Esophagus squamous epithelium (tissue), 4 donors: Measurements from ENCODE around the gene PTPRQ.

ENCODE experiments used
- POLR2A ChIP-seq, 4 donors: fragments of 450-650 bp; IDR thresholded peaks; one replicate each; pipeline ENCODE4 v1.6.1; 2017; ENCODE audit warnings: antibody characterized with exemption in 4 of 4, mild to moderate bottlenecking in 4 of 4, moderate library complexity in 3 of 4
- TF ChIP-seq, protein P1 (sequence below), 6 experiments: fragments of 450-650 bp in 4 of 6; fragments of 200-600 bp in 2 of 6; sonication (generic) in 2 of 6; IDR thresholded peaks; one replicate each; pipeline ENCODE4 v1.5.1; 2016 to 2019; ENCODE audit warnings: antibody characterized with exemption in 6 of 6, mild to moderate bottlenecking in 4 of 6, moderate library complexity in 4 of 6

DNA sequence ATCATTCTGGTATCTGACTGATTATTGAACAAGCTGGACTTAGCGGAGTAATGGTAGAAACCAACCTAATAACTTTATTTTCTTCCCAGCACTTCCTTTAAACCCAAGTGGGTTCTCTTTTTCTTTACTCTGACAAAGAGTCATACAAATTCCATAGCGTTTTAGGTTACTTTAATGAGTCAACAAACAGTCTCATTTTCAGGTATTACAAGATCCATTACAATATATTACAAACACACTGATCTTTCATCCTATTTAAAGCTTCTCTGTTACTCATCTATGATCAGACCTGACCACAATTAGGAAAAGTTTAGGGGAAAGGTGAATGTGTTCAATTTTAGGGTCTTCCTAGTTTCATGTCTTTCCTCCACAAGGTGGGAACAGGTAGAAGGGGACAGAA, 39.4 kb upstream of the PTPRQ start:
- TF ChIP-seq, protein P1, sequence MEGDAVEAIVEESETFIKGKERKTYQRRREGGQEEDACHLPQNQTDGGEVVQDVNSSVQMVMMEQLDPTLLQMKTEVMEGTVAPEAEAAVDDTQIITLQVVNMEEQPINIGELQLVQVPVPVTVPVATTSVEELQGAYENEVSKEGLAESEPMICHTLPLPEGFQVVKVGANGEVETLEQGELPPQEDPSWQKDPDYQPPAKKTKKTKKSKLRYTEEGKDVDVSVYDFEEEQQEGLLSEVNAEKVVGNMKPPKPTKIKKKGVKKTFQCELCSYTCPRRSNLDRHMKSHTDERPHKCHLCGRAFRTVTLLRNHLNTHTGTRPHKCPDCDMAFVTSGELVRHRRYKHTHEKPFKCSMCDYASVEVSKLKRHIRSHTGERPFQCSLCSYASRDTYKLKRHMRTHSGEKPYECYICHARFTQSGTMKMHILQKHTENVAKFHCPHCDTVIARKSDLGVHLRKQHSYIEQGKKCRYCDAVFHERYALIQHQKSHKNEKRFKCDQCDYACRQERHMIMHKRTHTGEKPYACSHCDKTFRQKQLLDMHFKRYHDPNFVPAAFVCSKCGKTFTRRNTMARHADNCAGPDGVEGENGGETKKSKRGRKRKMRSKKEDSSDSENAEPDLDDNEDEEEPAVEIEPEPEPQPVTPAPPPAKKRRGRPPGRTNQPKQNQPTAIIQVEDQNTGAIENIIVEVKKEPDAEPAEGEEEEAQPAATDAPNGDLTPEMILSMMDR (IDR thresholded peaks at IDR 0.05), result no peak
- no peak for TF ChIP-seq POLR2A (IDR thresholded peaks at IDR 0.05)
